Testis (tissue), 2 donors: Measurements from ENCODE around the gene IGSF21.

Experiments
- CTCF ChIP-seq, 3 experiments: fragments of 450-650 bp in 2 of 3; fragments of 200-600 bp in 1 of 3; sonication (generic) in 1 of 3; IDR thresholded peaks; one replicate each; pipeline ENCODE4 v1.5.1; 2016 to 2019; ENCODE audit warnings: antibody characterized with exemption in 3 of 3, mild to moderate bottlenecking in 2 of 3, moderate library complexity in 1 of 3
- POLR2A ChIP-seq: fragments of 450-650 bp; IDR thresholded peaks from one replicate; pipeline ENCODE4 v1.6.1; 2017; ENCODE audit warnings: antibody characterized with exemption, mild to moderate bottlenecking, moderate library complexity

DNA sequence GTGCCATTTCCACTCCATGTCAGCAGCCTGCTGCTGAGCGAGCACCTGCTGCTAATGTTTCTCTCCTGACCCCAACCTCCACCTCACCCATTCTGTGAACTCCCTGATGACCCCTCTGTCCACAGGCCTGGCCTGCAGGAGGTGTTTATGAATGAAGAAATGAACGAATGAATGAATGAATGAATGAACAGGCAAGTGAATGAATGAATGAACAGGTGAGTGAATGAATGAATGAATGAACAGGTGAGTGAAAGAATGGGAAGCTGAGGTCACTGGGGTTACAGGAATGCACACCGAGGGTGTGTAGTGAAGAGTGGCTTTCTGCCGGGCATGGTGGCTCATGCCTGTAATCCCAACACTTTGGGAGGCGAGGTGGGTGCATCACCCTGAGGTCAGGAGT lies 173.4 kb downstream of the IGSF21 start:
- no peak for TF ChIP-seq CTCF (IDR thresholded peaks at IDR 0.05)
- no peak for TF ChIP-seq POLR2A
